B cell (primary cell): ENCODE results near the gene RPS6KL1. TPM values are rescaled to one million over a fixed set of nuclear protein-coding genes. Genes with fewer than 3 reads are reported as not detected.

Source experiments
- ATAC-seq: fragments of 200-7000 bp; cut with Tn5 transposase; one replicate; pipeline ENCODE4 v1.10.0; 2021; ENCODE audit warnings: low read depth, mild to moderate bottlenecking, moderate number of reproducible peaks, moderate library complexity
- CTCF ChIA-PET: fragments of 350-600 bp; sonication (Branson Sonifier 250); formaldehyde crosslinking; loops from one replicate; lab custom pipeline; 2021; ENCODE audit warnings: antibody characterized with exemption, inconsistent platforms; lab: Charles Lee
- POLR2A ChIA-PET: fragments of 350-600 bp; sonication (Branson Sonifier 250); formaldehyde crosslinking; loops from one replicate; lab custom pipeline; 2021; ENCODE audit warnings: antibody characterized with exemption; lab: Charles Lee
- DNase-seq: peaks from one replicate; pipeline ENCODE4 v3.0.0; 2013
- H2AFZ ChIP-seq: 2 replicates; pipeline ENCODE4 v1.6.1; 2012; ENCODE audit warnings: mild to moderate bottlenecking, low read depth, low read length; ENCODE audit not compliant: insufficient read depth, poor library complexity, severe bottlenecking
- H3K27ac ChIP-seq, 2 donors: 1 replicate in 1 of 2; 2 replicates in 1 of 2; pipeline ENCODE4 v1.5.1; 2012 to 2013; ENCODE audit warnings: low read length in 2 of 2, mild to moderate bottlenecking in 2 of 2, moderate library complexity in 1 of 2
- H3K27me3 ChIP-seq, 4 experiments: fragments of 200-600 bp in 1 of 4; sonication (generic) in 1 of 4; replicated peaks in 1 of 4; 1 replicate in 2 of 4; 2 replicates in 2 of 4; pipeline versions ENCODE4 v1.6.1 to v1.7.0; 2013 to 2016; ENCODE audit warnings: low read length in 3 of 4, mild to moderate bottlenecking in 2 of 4, mixed read lengths in 1 of 4, moderate library complexity in 1 of 4; ENCODE audit not compliant: insufficient read depth in 4 of 4, control insufficient read depth in 3 of 4; ENCODE audit errors: control extremely low read depth in 1 of 4
- H3K36me3 ChIP-seq, 2 experiments: replicated peaks in 1 of 2; 1 replicate in 1 of 2; 2 replicates in 1 of 2; pipeline versions ENCODE4 v1.6.1 to v1.7.1; 2013; ENCODE audit warnings: low read length in 1 of 2; ENCODE audit not compliant: insufficient read depth in 2 of 2, control insufficient read depth in 1 of 2; ENCODE audit errors: control extremely low read depth in 1 of 2, extremely low read depth in 1 of 2
- H3K4me1 ChIP-seq, 2 donors: fragments of 200-600 bp in 1 of 2; sonication (generic) in 1 of 2; 1 replicate in 1 of 2; 2 replicates in 1 of 2; pipeline versions ENCODE4 v1.5.1 to v1.6.1; 2013 to 2017; ENCODE audit warnings: low read length in 2 of 2; ENCODE audit not compliant: control insufficient read depth in 2 of 2, insufficient read depth in 2 of 2
- H3K4me2 ChIP-seq: replicated peaks from 2 replicates; pipeline ENCODE3; 2012; ENCODE audit warnings: mild to moderate bottlenecking, low read depth, low read length; ENCODE audit not compliant: poor library complexity, severe bottlenecking
- H3K4me3 ChIP-seq, 5 experiments: fragments of 200-600 bp in 1 of 5; sonication (generic) in 1 of 5; 1 replicate in 3 of 5; 2 replicates in 2 of 5; pipeline versions ENCODE4 v1.5.1 to v1.7.0; 2011 to 2016; ENCODE audit warnings: low read length in 4 of 5, mild to moderate bottlenecking in 4 of 5, low read depth in 2 of 5, control low read depth in 1 of 5, moderate library complexity in 1 of 5; ENCODE audit not compliant: insufficient read depth in 1 of 5; ENCODE audit errors: control extremely low read depth in 1 of 5, extremely low read depth in 1 of 5
- H3K79me2 ChIP-seq: fragments of 200-600 bp; sonication (generic); one replicate; pipeline ENCODE4 v1.6.0; 2016; ENCODE audit warnings: low read length; ENCODE audit not compliant: control insufficient read depth, insufficient read depth
- H3K9ac ChIP-seq: fragments of 200-600 bp; sonication (generic); 2 replicates; pipeline ENCODE4 v1.6.1; 2017; ENCODE audit warnings: mild to moderate bottlenecking, low read length, moderate library complexity
- H3K9me3 ChIP-seq, 3 donors: one replicate each; pipeline versions ENCODE4 v1.6.1 to v1.7.1; 2013; ENCODE audit warnings: low read length in 2 of 3; ENCODE audit not compliant: control insufficient read depth in 2 of 3, insufficient read depth in 1 of 3; ENCODE audit errors: control extremely low read depth in 1 of 3
- H4K20me1 ChIP-seq: 2 replicates; pipeline ENCODE4 v1.6.0; 2012; ENCODE audit warnings: mild to moderate bottlenecking, low read length; ENCODE audit not compliant: insufficient read depth, control insufficient read depth, poor library complexity, severe bottlenecking
- H3K27ac Mint-ChIP-seq: one replicate; pipeline ENCODE4 v1.8.0; 2021; ENCODE audit warnings: mixed read lengths
- H3K27me3 Mint-ChIP-seq: one replicate; pipeline ENCODE4 v1.8.0; 2021; ENCODE audit warnings: mixed read lengths
- H3K4me1 Mint-ChIP-seq: one replicate; pipeline ENCODE4 v1.8.0; 2021; ENCODE audit warnings: mixed read lengths
- H3K4me3 Mint-ChIP-seq: one replicate; pipeline ENCODE4 v1.8.0; 2021; ENCODE audit warnings: mixed read lengths
- H3K9me3 Mint-ChIP-seq: one replicate; pipeline ENCODE4 v1.8.0; 2022; ENCODE audit warnings: mixed read lengths; ENCODE audit not compliant: insufficient read depth
- EZH2 ChIP-seq: IDR thresholded peaks from 2 replicates; pipeline ENCODE4 v1.6.1; 2012; ENCODE audit warnings: borderline replicate concordance, low read depth, mild to moderate bottlenecking, moderate library complexity, low read length; ENCODE audit not compliant: insufficient read depth, poor library complexity, severe bottlenecking
- WGBS: methylation state at CpG from one replicate; pipeline ENCODE4 v1.1.5; 2013; ENCODE audit warnings: missing lambda C conversion rate; ENCODE audit not compliant: insufficient coverage; 5-methylcytosine and 5-hydroxymethylcytosine counted together
- intact Hi-C: fragments of 100-400 bp; cut with micrococcal nuclease; formaldehyde crosslinking; loops from one replicate; pipeline ENCODE4 v1.10.0; 2022
- polyA plus RNA-seq: library from polyadenylated mRNA; depleted of rRNA; stranded (reverse); fragments of >200 nt; gene quantifications from 2 replicates; pipeline ENCODE4 v1.2.3, GENCODE V29; 2012
- total RNA-seq, 2 donors: library from RNA; stranded (reverse); fragments of 120-200 nt in 1 of 2; gene quantifications; 1 replicate in 1 of 2; 2 replicates in 1 of 2; pipeline versions ENCODE4 v1.2.3 to v1.2.4, GENCODE V29; 2013 to 2022
- TF ChIP-seq, protein P1 (sequence below): fragments of 200-600 bp; IDR thresholded peaks from one replicate; pipeline ENCODE4 v1.8.0; 2022; ENCODE audit warnings: antibody characterized with exemption, mild to moderate bottlenecking

RPS6KL1 gene
- total and polyA plus RNA-seq, 2 donors (not counting 1 experiment from before 2014, with no cell fraction given): 3.4 to 4.4 TPM

- ChIA-PET CTCF (interaction anchor here (41.3 kb wide), 1 partner anchor 15 kb away, joined by 926 read pairs; no protein-coding TSS in a partner anchor), POLR2A (interaction anchor here (0.6 kb wide), 1 partner anchor 987 kb away, joined by 4 read pairs; no protein-coding TSS in a partner anchor)
- Histone ChIP-seq H3K36me3 (peaks cover 14 to 39% of the 10 kb centered on the region in 2 experiments), H4K20me1 (peaks cover 50% of the 10 kb centered on the region), H3K9me3 (no peaks in the 10 kb centered on the region), H3K4me3 (no peak overlapping the region), H3K4me1 (peaks cover 26 to 28% of the 10 kb centered on the region in 2 donors), H3K27me3 (no peaks in the 10 kb centered on the region), H3K4me2 (no peak overlapping the region), H3K27ac (no peak overlapping the region), H3K79me2 (peaks cover 69% of the 10 kb centered on the region), H3K9ac (no peak overlapping the region), H2AFZ (no peak overlapping the region)
- intact Hi-C loops: no loop called here
- no peak for TF ChIP-seq EZH2
- TF ChIP-seq, protein P1, sequence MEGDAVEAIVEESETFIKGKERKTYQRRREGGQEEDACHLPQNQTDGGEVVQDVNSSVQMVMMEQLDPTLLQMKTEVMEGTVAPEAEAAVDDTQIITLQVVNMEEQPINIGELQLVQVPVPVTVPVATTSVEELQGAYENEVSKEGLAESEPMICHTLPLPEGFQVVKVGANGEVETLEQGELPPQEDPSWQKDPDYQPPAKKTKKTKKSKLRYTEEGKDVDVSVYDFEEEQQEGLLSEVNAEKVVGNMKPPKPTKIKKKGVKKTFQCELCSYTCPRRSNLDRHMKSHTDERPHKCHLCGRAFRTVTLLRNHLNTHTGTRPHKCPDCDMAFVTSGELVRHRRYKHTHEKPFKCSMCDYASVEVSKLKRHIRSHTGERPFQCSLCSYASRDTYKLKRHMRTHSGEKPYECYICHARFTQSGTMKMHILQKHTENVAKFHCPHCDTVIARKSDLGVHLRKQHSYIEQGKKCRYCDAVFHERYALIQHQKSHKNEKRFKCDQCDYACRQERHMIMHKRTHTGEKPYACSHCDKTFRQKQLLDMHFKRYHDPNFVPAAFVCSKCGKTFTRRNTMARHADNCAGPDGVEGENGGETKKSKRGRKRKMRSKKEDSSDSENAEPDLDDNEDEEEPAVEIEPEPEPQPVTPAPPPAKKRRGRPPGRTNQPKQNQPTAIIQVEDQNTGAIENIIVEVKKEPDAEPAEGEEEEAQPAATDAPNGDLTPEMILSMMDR: no peak
- Mint-ChIP-seq H3K9me3 (no peaks in the 10 kb centered on the region), H3K4me3 (no peak overlapping the region), H3K27me3 (no peaks in the 10 kb centered on the region), H3K4me1 (peaks cover 45% of the 10 kb centered on the region), H3K27ac (peak overlapping the region; percentile 37)
- 100% methylated on average over 1 of the region's 3 CpGs for WGBS
- no peak for DNase-seq
- ATAC-seq: no peak
These were observed 37.1 kb downstream of the RPS6KL1 start for GRCh38 chr14:74886001-74886400.

- H3K36me3 ChIP-seq: peaks cover 10 to 13% of the 10 kb centered on the region in 2 experiments
- WGBS: 1% methylated on average over 40 of the region's 49 CpGs
- H3K9me3 ChIP-seq: no peaks in the 10 kb centered on the region
- peak overlapping the region; percentile 76 to 94 (median 79) for H3K4me3 ChIP-seq
- peak; percentile 77 for DNase-seq
- TF ChIP-seq, protein P1: no peak
- TF ChIP-seq EZH2: no peak
- H3K27ac ChIP-seq: peak overlapping the region; percentile 80 to 89
- ChIA-PET CTCF (interaction anchor here (1.4 to 41.3 kb wide), 4 partner anchors 19 to 206 kb away, joined by 5 to 926 read pairs (median 100); no protein-coding TSS in a partner anchor), POLR2A (interaction anchor here (0.7 kb wide), 3 partner anchors 11 to 774 kb away, joined by 3 read pairs; no protein-coding TSS in a partner anchor)
- Mint-ChIP-seq H3K27ac (peak overlapping the region; percentile 99), H3K4me3 (peak overlapping the region; percentile 100), H3K4me1 (peaks cover 57% of the 10 kb centered on the region), H3K9me3 (no peaks in the 10 kb centered on the region), H3K27me3 (no peaks in the 10 kb centered on the region)
- H2AFZ ChIP-seq: peak overlapping the region; percentile 97
- peak; percentile 46 for ATAC-seq
- H4K20me1 ChIP-seq: peaks cover 39% of the 10 kb centered on the region
- peak overlapping the region; percentile 88 for H3K9ac ChIP-seq
- no peaks in the 10 kb centered on the region for H3K27me3 ChIP-seq
- peaks cover 67% of the 10 kb centered on the region for H3K79me2 ChIP-seq
- intact Hi-C loops: no loop called here
- H3K4me2 ChIP-seq: peak overlapping the region; percentile 77
- peaks cover 29 to 32% of the 10 kb centered on the region in 2 donors for H3K4me1 ChIP-seq
These were observed 40.7 kb downstream of the RPS6KL1 start for GRCh38 chr14:74882103-74882920.
